Measurements from ENCODE around the gene VEZF1.

DNA sequence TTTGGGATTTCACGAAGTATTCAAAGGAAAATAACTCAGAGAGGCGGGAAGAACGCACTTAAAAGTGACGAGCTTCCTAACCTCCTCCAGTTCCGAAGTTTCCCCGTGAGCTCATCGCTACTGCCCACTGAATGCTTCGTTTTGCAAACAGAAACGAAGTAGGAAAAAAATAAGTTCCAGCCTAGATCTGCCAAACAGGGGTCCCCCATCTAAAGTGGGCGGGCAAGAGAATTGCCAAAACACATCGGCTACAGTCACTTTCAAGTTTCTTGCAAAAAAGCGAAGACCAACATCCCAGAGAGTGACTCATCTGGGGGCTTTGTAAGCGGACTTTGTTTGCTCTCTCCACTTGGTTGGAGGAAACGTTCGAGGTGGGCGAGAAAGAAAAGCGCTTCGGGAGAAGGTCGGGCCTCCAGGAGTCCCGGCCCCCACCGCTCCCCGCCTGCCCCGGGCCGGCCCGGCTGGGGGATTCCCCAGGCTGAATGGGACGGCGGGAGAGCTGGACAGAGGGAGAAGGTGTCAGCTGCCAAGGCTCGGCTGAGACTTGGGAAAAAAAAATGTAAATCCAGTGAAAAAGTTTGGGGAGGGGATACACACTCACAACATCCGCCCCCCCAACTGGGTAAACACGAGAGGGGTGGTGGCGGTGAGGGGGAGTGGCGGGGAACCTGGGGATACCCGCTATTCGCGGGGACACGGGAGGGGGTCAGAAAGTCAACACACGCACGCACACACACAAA lies 1.0 kb downstream of the VEZF1 start:
- no peak for TF ChIP-seq GATA2 (IDR thresholded peaks at IDR 0.05; ENCODE audit: low read depth, low read length)
- TF ChIP-seq GATA3 (IDR thresholded peaks at IDR 0.05; ENCODE audit: low read depth, low read length): no peak
